Fibroblast of lung (primary cell): ENCODE results near the gene NPAS1. TPM values are rescaled to one million over a fixed set of nuclear protein-coding genes. Genes with fewer than 3 reads are reported as not detected.
"Not testable (repeated sequence)": the region's sequence is repeated elsewhere in the genome, so short reads cannot be mapped to it uniquely, and the experiment has no call there.

Experiments used
- DNase-seq, 2 donors: peaks; one replicate each; pipeline versions ENCODE4 v3.0.0 to v3.0.0-alpha.2; 2010; ENCODE audit warnings: low read depth in 2 of 2
- H2AFZ ChIP-seq: 2 replicates; pipeline ENCODE4 v1.5.1; 2012; ENCODE audit warnings: low read length, control low read depth, inconsistent platforms
- H3K27ac ChIP-seq: 2 replicates; pipeline ENCODE4 v1.5.1; 2011; ENCODE audit warnings: low read length, control low read depth; ENCODE audit not compliant: insufficient read depth
- H3K27me3 ChIP-seq: 2 replicates; pipeline ENCODE4 v1.5.1; 2011; ENCODE audit warnings: mild to moderate bottlenecking, low read length; ENCODE audit not compliant: control insufficient read depth, insufficient read depth
- H3K36me3 ChIP-seq: 2 replicates; pipeline ENCODE4 v1.5.1; 2011; ENCODE audit warnings: low read length; ENCODE audit not compliant: control insufficient read depth, insufficient read depth
- H3K4me1 ChIP-seq: 2 replicates; pipeline ENCODE4 v1.5.1; 2011; ENCODE audit warnings: low read length; ENCODE audit not compliant: control insufficient read depth, insufficient read depth; ENCODE audit errors: extremely low read depth
- H3K4me2 ChIP-seq: 2 replicates; pipeline ENCODE4 v1.5.1; 2011; ENCODE audit warnings: low read length, control low read depth; ENCODE audit not compliant: insufficient read depth; ENCODE audit errors: extremely low read depth
- H3K4me3 ChIP-seq, 4 experiments: fragments of 200-600 bp in 1 of 4; sonication (generic) in 1 of 4; replicated peaks in 1 of 4; 2 replicates each; pipeline ENCODE4 v1.5.1; 2011 to 2016; ENCODE audit warnings: low read length in 4 of 4, low read depth in 3 of 4, mild to moderate bottlenecking in 3 of 4, control low read depth in 2 of 4, inconsistent platforms in 1 of 4, mixed read lengths in 1 of 4; ENCODE audit not compliant: insufficient read depth in 1 of 4; ENCODE audit errors: control extremely low read depth in 1 of 4
- H3K79me2 ChIP-seq: 2 replicates; pipeline ENCODE4 v1.5.1; 2012; ENCODE audit warnings: mild to moderate bottlenecking, low read length, inconsistent platforms; ENCODE audit not compliant: control insufficient read depth, insufficient read depth
- H3K9ac ChIP-seq: 2 replicates; pipeline ENCODE4 v1.5.1; 2011; ENCODE audit warnings: mild to moderate bottlenecking, low read length, control low read depth; ENCODE audit not compliant: insufficient read depth
- H3K9me3 ChIP-seq: 2 replicates; pipeline ENCODE4 v1.5.1; 2012; ENCODE audit warnings: low read depth, low read length; ENCODE audit not compliant: control insufficient read depth, insufficient read depth
- H4K20me1 ChIP-seq: 2 replicates; pipeline ENCODE4 v1.5.1; 2011; ENCODE audit warnings: low read length; ENCODE audit not compliant: control insufficient read depth, insufficient read depth; ENCODE audit errors: extremely low read depth
- CTCF ChIP-seq, 2 donors: IDR thresholded peaks in 1 of 2; conservative IDR thresholded peaks in 1 of 2; 1 replicate in 1 of 2; 2 replicates in 1 of 2; pipeline ENCODE4 v1.5.1; 2011 to 2012; ENCODE audit warnings: low read length in 2 of 2, control low read depth in 1 of 2, inconsistent platforms in 1 of 2, low read depth in 1 of 2, mild to moderate bottlenecking in 1 of 2
- EZH2 ChIP-seq: IDR thresholded peaks from 2 replicates; pipeline ENCODE4 v1.5.1; 2012; ENCODE audit warnings: low read length, control low read depth, mild to moderate bottlenecking; ENCODE audit errors: missing control alignments
- polyA plus RNA-seq, 2 donors: library from polyadenylated mRNA; depleted of rRNA in 1 of 2; stranded (reverse) in 1 of 2; unstranded in 1 of 2; fragments of >200 nt; gene quantifications; 2 replicates each; pipeline ENCODE4 v1.2.1, GENCODE V29; 2011 to 2012; ENCODE audit warnings: missing spikeins in 1 of 2
- total RNA-seq: library from RNA; depleted of rRNA; stranded (reverse); fragments of >200 nt; gene quantifications from 2 replicates; pipeline ENCODE4 v1.2.1, GENCODE V29; 2014

NPAS1 gene
- total and polyA plus RNA-seq, 2 donors (not counting 1 experiment from before 2014, with no cell fraction given) = 0.22 to 0.33 TPM

DNA sequence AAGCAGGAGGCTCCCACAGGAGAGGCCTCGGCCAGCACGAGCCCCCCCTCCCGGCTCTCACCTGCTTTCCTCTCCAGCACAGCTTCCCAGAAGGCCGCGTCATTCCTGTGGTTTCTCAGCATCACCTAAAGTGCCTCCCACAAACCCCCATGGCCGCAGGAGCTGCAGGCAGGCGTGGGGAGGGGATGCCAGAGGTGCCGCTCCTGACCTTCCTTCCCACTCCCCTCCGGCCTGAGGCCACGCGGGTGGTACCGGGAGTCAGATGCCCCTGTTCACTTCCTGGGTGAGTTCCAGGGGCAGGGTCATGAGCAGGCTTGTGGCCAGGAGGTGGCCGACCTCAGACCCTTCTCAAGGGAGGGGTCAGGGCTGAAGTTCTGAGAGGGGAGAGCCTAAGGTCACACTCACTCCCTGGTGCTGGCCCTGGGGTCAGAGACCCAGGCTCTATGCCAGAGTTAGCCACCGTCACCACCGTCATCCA, 14.4 kb upstream of the NPAS1 start:
- Histone ChIP-seq H3K4me2 (no peak overlapping the region), H3K27me3 (no peaks in the 10 kb centered on the region), H3K36me3 (peaks cover 2% of the 10 kb centered on the region), H3K79me2 (no peaks in the 10 kb centered on the region), H3K4me3 (no peak overlapping the region), H3K9me3 (no peaks in the 10 kb centered on the region), H3K27ac (no peak overlapping the region), H2AFZ (no peak overlapping the region), H3K4me1 (no peaks in the 10 kb centered on the region), H4K20me1 (no peaks in the 10 kb centered on the region), H3K9ac (no peak overlapping the region)
- no peak for TF ChIP-seq CTCF (conservative IDR thresholded peaks at IDR 0.05 in 1 of 2, IDR thresholded peaks at IDR 0.05 in 1 of 2; ENCODE audit: low read depth in 1 of 2, low read length in 2 of 2)
- TF ChIP-seq EZH2 = no peak
- DNase-seq = no peak

GRCh38 chr19:47005873-47006272, 13.8 kb upstream of the NPAS1 start:
- H4K20me1 ChIP-seq = no peaks in the 10 kb centered on the region
- no peak for TF ChIP-seq EZH2
- TF ChIP-seq CTCF (conservative IDR thresholded peaks at IDR 0.05 in 1 of 2, IDR thresholded peaks at IDR 0.05 in 1 of 2; ENCODE audit: low read depth in 1 of 2, low read length in 2 of 2) = no peak
- no peak overlapping the region for H3K27ac ChIP-seq
- H3K4me2 ChIP-seq = no peak overlapping the region
- no peaks in the 10 kb centered on the region for H3K9me3 ChIP-seq
- H3K4me1 ChIP-seq = no peaks in the 10 kb centered on the region
- DNase-seq = no peak
- no peaks in the 10 kb centered on the region for H3K27me3 ChIP-seq
- no peak overlapping the region for H2AFZ ChIP-seq
- H3K79me2 ChIP-seq = no peaks in the 10 kb centered on the region
- no peak overlapping the region for H3K9ac ChIP-seq
- H3K36me3 ChIP-seq = no peaks in the 10 kb centered on the region
- H3K4me3 ChIP-seq = no peak overlapping the region

- DNase-seq = no peak
These were observed 13.1 kb upstream of the NPAS1 start for GRCh38 chr19:47006496-47006895.

DNA sequence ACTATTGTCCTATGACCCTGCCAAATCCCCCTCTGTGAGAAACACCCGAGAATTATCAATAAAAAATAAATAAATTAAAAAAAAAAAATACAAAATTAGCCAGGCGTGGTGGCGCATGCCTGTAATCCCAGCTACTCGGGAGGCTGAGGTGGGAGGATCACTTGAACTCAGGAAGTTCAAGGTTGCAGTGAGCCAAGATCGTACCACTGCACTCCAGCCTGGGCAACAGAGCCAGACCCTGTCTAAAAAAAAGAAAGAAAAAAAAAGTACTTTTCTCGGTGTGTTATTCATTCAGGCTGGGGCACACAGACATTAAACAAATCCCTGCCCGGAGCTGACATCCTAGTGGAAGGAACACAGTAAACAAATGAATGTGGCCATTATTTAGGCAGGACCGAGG, 9.1 kb upstream of the NPAS1 start:
- not testable (repeated sequence) for H3K4me3 ChIP-seq, H3K27ac ChIP-seq, H3K9me3 ChIP-seq, H3K9ac ChIP-seq, H3K79me2 ChIP-seq, H2AFZ ChIP-seq, H3K27me3 ChIP-seq, DNase-seq, H4K20me1 ChIP-seq, H3K4me2 ChIP-seq, H3K36me3 ChIP-seq, H3K4me1 ChIP-seq

More at GRCh38 chr19:47006496-47006895, 13.1 kb upstream of the NPAS1 start:
- Histone ChIP-seq H4K20me1 (no peaks in the 10 kb centered on the region), H3K27me3 (no peaks in the 10 kb centered on the region), H3K9ac (no peak overlapping the region), H3K27ac (no peak overlapping the region), H3K4me3 (no peak overlapping the region), H3K79me2 (no peaks in the 10 kb centered on the region), H3K4me1 (no peaks in the 10 kb centered on the region), H3K9me3 (no peaks in the 10 kb centered on the region), H3K36me3 (no peaks in the 10 kb centered on the region), H2AFZ (no peak overlapping the region), H3K4me2 (no peak overlapping the region)
- TF ChIP-seq EZH2 (no peak), CTCF (conservative IDR thresholded peaks at IDR 0.05 in 1 of 2, IDR thresholded peaks at IDR 0.05 in 1 of 2; ENCODE audit: low read depth in 1 of 2, low read length in 2 of 2) (no peak)
